K562 (cell line): ENCODE measurements around the gene GAL3ST3. TPM values are rescaled to one million over a fixed set of nuclear protein-coding genes. Genes with fewer than 3 reads are reported as not detected.

Experiments
- ATAC-seq: fragments of 200-7000 bp; cut with Tn5 transposase; 3 replicates; pipeline ENCODE4 v1.9.1; 2020; ENCODE audit warnings: moderate library complexity
- BruUV-seq: library from RNA; stranded (reverse); fragments of 400-500 nt; replicated peaks from 2 replicates; lab custom pipeline; 2021; lab: Mats Ljungman, UMichigan
- CTCF ChIA-PET: fragments of 300-600 bp; formaldehyde crosslinking; extraction: SDS; loops from one replicate; lab custom pipeline; 2021; ENCODE audit warnings: low intra/inter-chr PET ratio; lab: Yijun Ruan, JAX
- POLR2A ChIA-PET: fragments of 300-600, 350-650 bp; sonication (Branson Sonifier 250); formaldehyde crosslinking; extraction: SDS; loops from one replicate; lab custom pipeline; 2021; ENCODE audit warnings: antibody characterized with exemption, inconsistent platforms; lab: Yijun Ruan, JAX
- DNase-seq, 4 experiments: peaks; one replicate each; pipeline versions ENCODE4 v3.0.0 to v3.0.0-alpha.2; 2011 to 2018; ENCODE audit warnings: low spot score in 3 of 4, mixed read lengths in 3 of 4; ENCODE audit errors: extremely low read depth in 1 of 4
- FAIRE-seq: peaks from 2 replicates; lab custom pipeline; 2011; peaks lifted over from hg19 to GRCh38; lab: Jason Lieb, UNC
- H2AFZ ChIP-seq: 2 replicates; pipeline ENCODE4 v1.6.0; 2011; ENCODE audit warnings: low read depth, low read length, control low read depth, inconsistent platforms
- H3K27ac ChIP-seq: fragments of 200-600 bp; 3 replicates; pipeline ENCODE4 v1.8.0; 2011; ENCODE audit warnings: low read depth, mild to moderate bottlenecking, control low read depth, inconsistent platforms, low read length, moderate library complexity, mixed read lengths; ENCODE audit errors: extremely low read depth
- H3K27me3 ChIP-seq, 2 experiments: fragments of 300-600 bp in 1 of 2; 2 replicates in 1 of 2; 3 replicates in 1 of 2; pipeline versions ENCODE4 v1.6.0 to v1.8.0; 2011; ENCODE audit warnings: inconsistent platforms in 2 of 2, low read length in 2 of 2, mild to moderate bottlenecking in 1 of 2, mixed read lengths in 1 of 2, moderate library complexity in 1 of 2; ENCODE audit not compliant: control insufficient read depth in 2 of 2, insufficient read depth in 2 of 2
- H3K36me3 ChIP-seq: fragments of 300-600 bp; 3 replicates; pipeline ENCODE4 v1.8.0; 2011; ENCODE audit warnings: mild to moderate bottlenecking, low read length, inconsistent platforms; ENCODE audit not compliant: control insufficient read depth, insufficient read depth
- H3K4me1 ChIP-seq, 2 experiments: fragments of 200-600 bp in 1 of 2; replicated peaks in 1 of 2; 2 replicates in 1 of 2; 3 replicates in 1 of 2; pipeline versions ENCODE4 v1.5.1 to v1.8.0; 2011; ENCODE audit warnings: inconsistent platforms in 2 of 2, low read length in 2 of 2, mild to moderate bottlenecking in 1 of 2, mixed read lengths in 1 of 2, moderate library complexity in 1 of 2; ENCODE audit not compliant: control insufficient read depth in 2 of 2, insufficient read depth in 2 of 2
- H3K4me2 ChIP-seq: 2 replicates; pipeline ENCODE4 v1.6.1; 2011; ENCODE audit warnings: low read length, control low read depth, inconsistent platforms, mixed read lengths; ENCODE audit not compliant: insufficient read depth
- H3K4me3 ChIP-seq: fragments of 200-600 bp; sonication (generic), shearing (Covaris generic); 2 replicates; pipeline ENCODE4 v1.5.1; 2016; ENCODE audit warnings: control low read depth, inconsistent platforms
- H3K79me2 ChIP-seq: fragments of 200-600 bp; 3 replicates; pipeline ENCODE4 v1.8.0; 2011; ENCODE audit warnings: low read length, inconsistent platforms; ENCODE audit not compliant: control insufficient read depth, insufficient read depth
- H3K9ac ChIP-seq, 2 experiments: 2 replicates each; pipeline versions ENCODE4 v1.6.0 to v1.6.1; 2011; ENCODE audit warnings: low read depth in 2 of 2, low read length in 2 of 2, control low read depth in 1 of 2, inconsistent platforms in 1 of 2, mild to moderate bottlenecking in 1 of 2, mixed read lengths in 1 of 2; ENCODE audit not compliant: insufficient read depth in 1 of 2
- H3K9me1 ChIP-seq: one replicate; pipeline ENCODE4 v1.6.0; 2011; ENCODE audit warnings: inconsistent platforms, mild to moderate bottlenecking, low read length, moderate library complexity; ENCODE audit not compliant: control insufficient read depth, insufficient read depth
- H3K9me3 ChIP-seq: replicated peaks from 2 replicates; pipeline ENCODE4 v1.5.1; 2011; ENCODE audit warnings: low read depth, low read length, inconsistent platforms; ENCODE audit not compliant: control insufficient read depth, insufficient read depth
- H4K20me1 ChIP-seq: replicated peaks from 2 replicates; pipeline ENCODE4 v1.6.1; 2011; ENCODE audit warnings: low read length, inconsistent platforms, mixed read lengths; ENCODE audit not compliant: control insufficient read depth, insufficient read depth
- ARHGAP35 ChIP-seq: fragments of 450-650 bp; IDR thresholded peaks from 2 replicates; pipeline ENCODE4 v1.6.1; 2018; ENCODE audit not compliant: partially characterized antibody
- CSDE1 ChIP-seq, 2 experiments: fragments of 450-650 bp; IDR thresholded peaks; 2 replicates each; pipeline ENCODE4 v1.6.1; 2016; ENCODE audit warnings: mild to moderate bottlenecking in 1 of 2
- CXXC5 ChIP-seq: fragments of 250-450 bp; sonication (Bioruptor Pico); IDR thresholded peaks from 2 replicates; pipeline ENCODE4 v1.8.0; 2022; ENCODE audit warnings: inconsistent platforms, mild to moderate bottlenecking, moderate library complexity
- DEAF1 ChIP-seq: fragments of 450-650 bp; formaldehyde crosslinking; IDR thresholded peaks from 2 replicates; pipeline ENCODE4 v1.4.0; 2020; ENCODE audit warnings: mild to moderate bottlenecking, moderate library complexity
- JUND ChIP-seq, 2 experiments: IDR thresholded peaks; 2 replicates in 1 of 2; 3 replicates in 1 of 2; pipeline ENCODE4 v1.6.1; 2011; ENCODE audit warnings: borderline replicate concordance in 2 of 2, low read depth in 2 of 2, low read length in 2 of 2, improper control_type of control experiment in 1 of 2, missing biosample characterization in 1 of 2, missing genetic modification characterization in 1 of 2, missing genetic modification reagents in 1 of 2
- KLF16 ChIP-seq: IDR thresholded peaks from 2 replicates; pipeline ENCODE4 v1.6.1; 2016; ENCODE audit warnings: antibody characterized with exemption
- MAZ ChIP-seq, 2 experiments: fragments of 450-650 bp in 1 of 2; sonication (generic) in 1 of 2; formaldehyde crosslinking; IDR thresholded peaks in 1 of 2; conservative IDR thresholded peaks in 1 of 2; 2 replicates each; pipeline versions ENCODE4 v1.4.0 to v1.5.0; 2020; ENCODE audit warnings: mild to moderate bottlenecking in 1 of 2, missing genetic modification reagents in 1 of 2
- MYNN ChIP-seq, 2 experiments: sonication (generic); formaldehyde crosslinking in 1 of 2; IDR thresholded peaks; 2 replicates each; pipeline versions ENCODE4 v1.5.0 to v1.6.1; 2016 to 2020; ENCODE audit warnings: antibody characterized with exemption in 1 of 2, missing genetic modification reagents in 1 of 2
- NELFE ChIP-seq: IDR thresholded peaks from 2 replicates; pipeline ENCODE4 v1.6.1; 2011; ENCODE audit warnings: mild to moderate bottlenecking; ENCODE audit not compliant: insufficient read depth, insufficient read length
- NFIC ChIP-seq: fragments of 450-650 bp; IDR thresholded peaks from 2 replicates; pipeline ENCODE4 v1.6.1; 2017; ENCODE audit warnings: mild to moderate bottlenecking, inconsistent platforms
- RNF2 ChIP-seq: sonication (generic); IDR thresholded peaks from 2 replicates; pipeline ENCODE4 v1.6.1; 2016
- TCF7L2 ChIP-seq: fragments of 150-350 bp; IDR thresholded peaks from 2 replicates; pipeline ENCODE4 v1.6.1; 2016; ENCODE audit warnings: low read depth, mild to moderate bottlenecking, low read length, moderate library complexity
- TCFL5 ChIP-seq: fragments of 250-450 bp; sonication (Bioruptor Pico); conservative IDR thresholded peaks from 2 replicates; pipeline ENCODE4 v1.6.1; 2021; ENCODE audit warnings: mild to moderate bottlenecking, moderate library complexity, matching md5 sums
- ZC3H4 ChIP-seq: sonication (generic); formaldehyde crosslinking; IDR thresholded peaks from 2 replicates; pipeline ENCODE4 v1.9.0; 2021; ENCODE audit warnings: missing genetic modification reagents, borderline replicate concordance
- ZNF253 ChIP-seq: fragments of 250-450 bp; sonication (Bioruptor Pico); conservative IDR thresholded peaks from 2 replicates; pipeline ENCODE4 v1.6.1; 2021; ENCODE audit warnings: mild to moderate bottlenecking
- WGBS: fragments of 100-300 bp; shearing (Covaris generic); methylation state at CpG from one replicate; pipeline ENCODE4 v1.1.6; 2016; ENCODE audit warnings: low coverage, mixed read lengths; ENCODE audit not compliant: insufficient coverage; ENCODE audit errors: missing lambda C conversion rate; 5-methylcytosine and 5-hydroxymethylcytosine counted together
- in situ Hi-C: fragments of 300-500 bp; cut with MboI; formaldehyde crosslinking; loops from 4 replicates; pipeline ENCODE4 v1.15.0; 2018; ENCODE audit warnings: inconsistent platforms, mixed read lengths
- intact Hi-C: fragments of 100-400 bp; cut with micrococcal nuclease; formaldehyde crosslinking; loops from 2 replicates; pipeline ENCODE4 v1.14.2; 2022
- polyA plus RNA-seq, 8 experiments: library from polyadenylated mRNA; depleted of rRNA in 4 of 8; stranded (reverse) in 5 of 8; unstranded in 3 of 8; fragments of >200 nt; fragmentation: Nextera tagmentation in 2 of 8; fragmentation: Illumina TruSeq in 1 of 8; extraction: Ambion mirVana in 2 of 8; extraction: Trizol in 1 of 8; gene quantifications; 2 replicates each; pipeline versions ENCODE4 v1.2.1 to v1.2.3, GENCODE V29; 2011 to 2014; ENCODE audit warnings: inconsistent platforms in 1 of 8, missing spikeins in 1 of 8
- total RNA-seq, 7 experiments: library from RNA; depleted of rRNA in 6 of 7; stranded (reverse); fragments of >200 nt in 6 of 7; fragmentation: Illumina TruSeq in 2 of 7; extraction: Trizol in 2 of 7; gene quantifications; 2 replicates each; pipeline versions ENCODE4 v1.2.1 to v1.2.3, GENCODE V29; 2011 to 2021; ENCODE audit warnings: low replicate concordance in 1 of 7

The GAL3ST3 gene
- total and polyA plus RNA-seq, 9 of the 15 experiments (the other 6 are each of a cell fraction or from before 2014, with no cell fraction given), result not detected

- no peak for TF ChIP-seq DEAF1 (CRISPR knock-in tag)
Observed at GRCh38 chr11:66068923-66069714, 20.2 kb upstream of the GAL3ST3 start (continued).

DNA sequence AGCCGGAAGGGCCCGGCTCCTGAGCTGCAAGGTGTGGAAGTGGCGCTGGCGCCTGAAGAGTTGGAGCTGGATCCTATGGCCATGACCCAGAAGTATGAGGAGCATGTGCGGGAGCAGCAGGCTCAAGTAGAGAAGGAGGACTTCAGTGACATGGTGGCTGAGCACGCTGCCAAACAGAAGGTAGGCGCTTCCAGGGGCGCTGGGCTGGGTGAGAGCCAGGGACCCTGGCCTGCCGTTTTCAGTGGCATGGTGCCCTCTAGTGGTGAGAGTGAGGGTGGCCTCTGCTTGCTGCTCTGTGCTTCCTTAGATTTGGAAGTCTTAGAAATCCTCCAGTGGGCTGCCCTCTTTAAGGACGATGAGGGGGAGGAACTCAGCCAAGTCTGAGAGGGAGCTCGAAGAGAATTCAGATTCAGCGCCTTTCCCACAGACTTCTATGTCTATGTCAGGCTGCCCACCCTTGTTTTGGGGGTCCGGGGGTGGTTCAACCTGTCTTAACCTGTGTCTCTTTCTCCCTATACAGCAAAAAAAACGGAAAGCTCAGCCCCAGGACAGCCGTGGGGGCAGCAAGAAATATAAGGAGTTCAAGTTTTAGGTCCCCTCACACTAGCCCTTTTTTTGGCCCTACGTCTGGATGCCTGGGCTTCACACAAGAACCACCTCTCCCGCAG is 19.3 kb upstream of the GAL3ST3 start:
- H3K79me2 ChIP-seq, result peaks cover 33% of the 10 kb centered on the region
- in situ Hi-C loops, result no loop called here
- intact Hi-C loops, result loop anchor here (5.0 kb wide), 1 partner anchor 66 kb away; the partner anchor contains the start of genes BANF1 and EIF1AD
- 64% methylated on average over 16 of the region's 17 CpGs for whole genome bisulfite sequencing
- peak overlapping the region in 1 of 2 experiments; percentile 29; a peak in 1 of 4 replicates for H3K9ac ChIP-seq
- peaks cover 4% of the 10 kb centered on the region; the same call in 1 of the 2 replicates for H4K20me1 ChIP-seq
- no peak overlapping the region for H3K4me3 ChIP-seq
- H3K36me3 ChIP-seq, result peaks cover 68% of the 10 kb centered on the region
- FAIRE-seq, result peak; percentile 67
- H3K9me3 ChIP-seq, result no peaks in the 10 kb centered on the region
- peak; percentile 75 for ATAC-seq
- H3K4me2 ChIP-seq, result no peak overlapping the region
- H3K27ac ChIP-seq, result peak overlapping the region; percentile 64; the same call in 2 of the 3 replicates
- ChIA-PET POLR2A (interaction anchor here (0.6 to 5.5 kb wide), 7 partner anchors 9 to 1192 kb away, joined by 3 to 47 read pairs (median 8); partner anchors contain the start of gene SF3B2), CTCF (interaction anchor here (1.2 kb wide), 2 partner anchors 67 to 80 kb away, joined by 3 to 4 read pairs; no protein-coding TSS in a partner anchor)
- BruUV-seq, result TSS peak; percentile 37
- H3K9me1 ChIP-seq, result no peaks in the 10 kb centered on the region
- no peak overlapping the region for H2AFZ ChIP-seq
- peaks cover 19 to 31% of the 10 kb centered on the region in 2 experiments for H3K4me1 ChIP-seq
- DNase-seq, result peak; percentile 68 to 82 (median 74)
- H3K27me3 ChIP-seq, result no peaks in the 10 kb centered on the region
- TF ChIP-seq MYNN (IDR thresholded peaks at IDR 0.05) (no peak), MYNN (CRISPR knock-in tag; IDR thresholded peaks at IDR 0.05) (no peak), NELFE (no peak), JUND (IDR thresholded peaks at IDR 0.05; ENCODE audit: borderline replicate concordance, low read depth, low read length) (no peak), JUND (tag; IDR thresholded peaks at IDR 0.05; ENCODE audit: borderline replicate concordance, low read depth, low read length) (no peak; the same call in 2 of the 3 replicates), ZC3H4 (no peak), TCF7L2 (no peak), RNF2 (no peak), NFIC (peak; percentile 77), CXXC5 (CRISPR knock-in tag) (0 out of 2 replicates have a peak, but pooled peaks have one; percentile 14), ZNF253 (CRISPR knock-in tag) (no peak), ARHGAP35 (no peak), KLF16 (0 out of 2 replicates have a peak, but pooled peaks have one; percentile 11), TCFL5 (CRISPR knock-in tag) (no peak), DEAF1 (CRISPR knock-in tag) (peak; percentile 43; the same call in 1 of the 2 replicates), CSDE1 (IDR thresholded peaks at IDR 0.05) (no peak), MAZ (CRISPR knock-in tag; conservative IDR thresholded peaks at IDR 0.05 in 1 of 2, IDR thresholded peaks at IDR 0.05 in 1 of 2) (no peak)
